Endothelial cell of umbilical vein (primary cell): ENCODE results near the gene STRBP. TPM values are rescaled to one million over a fixed set of nuclear protein-coding genes. Genes with fewer than 3 reads are reported as not detected.

Experiments
- BruUV-seq: library from RNA; stranded (reverse); fragments of 400-500 nt; replicated peaks from 2 replicates; lab custom pipeline; 2021; lab: Mats Ljungman, UMichigan
- CTCF ChIA-PET: fragments of 300-600, 350-600 bp; sonication (Branson Sonifier 250); formaldehyde crosslinking; loops from one replicate; lab custom pipeline; 2021; ENCODE audit warnings: antibody characterized with exemption, inconsistent platforms; lab: Charles Lee
- POLR2A ChIA-PET: fragments of 300-600, 350-600 bp; sonication (Branson Sonifier 250); formaldehyde crosslinking; loops from one replicate; lab custom pipeline; 2021; ENCODE audit warnings: antibody characterized with exemption, inconsistent platforms; lab: Charles Lee
- DNase-seq: peaks from one replicate; pipeline ENCODE4 v3.0.0-alpha.2; 2011; ENCODE audit warnings: low read depth, low spot score
- FAIRE-seq: peaks from 2 replicates; lab custom pipeline; 2011; peaks lifted over from hg19 to GRCh38; lab: Jason Lieb, UNC
- H2AFZ ChIP-seq: 2 replicates; pipeline ENCODE4 v1.6.0; 2012; ENCODE audit warnings: low read depth, low read length, control low read depth, inconsistent platforms
- H3K27ac ChIP-seq: 2 replicates; pipeline ENCODE4 v1.5.1; 2011; ENCODE audit warnings: low read depth, mild to moderate bottlenecking, control low read depth, low read length, moderate library complexity; ENCODE audit not compliant: insufficient read depth
- H3K27me3 ChIP-seq, 2 experiments: 2 replicates each; pipeline versions ENCODE4 v1.6.0 to v1.6.1; 2011; ENCODE audit warnings: low read length in 2 of 2, mixed read lengths in 1 of 2; ENCODE audit not compliant: control insufficient read depth in 2 of 2, insufficient read depth in 2 of 2
- H3K36me3 ChIP-seq, 2 experiments: 2 replicates in 1 of 2; 3 replicates in 1 of 2; pipeline ENCODE4 v1.5.1; 2011; ENCODE audit warnings: low read length in 2 of 2, mild to moderate bottlenecking in 1 of 2, moderate library complexity in 1 of 2; ENCODE audit not compliant: control insufficient read depth in 2 of 2, insufficient read depth in 2 of 2; ENCODE audit errors: extremely low read depth in 1 of 2
- H3K4me1 ChIP-seq: 3 replicates; pipeline ENCODE4 v1.5.1; 2011; ENCODE audit warnings: mild to moderate bottlenecking, low read length; ENCODE audit not compliant: control insufficient read depth, insufficient read depth; ENCODE audit errors: extremely low read depth
- H3K4me2 ChIP-seq: 2 replicates; pipeline ENCODE4 v1.6.1; 2011; ENCODE audit warnings: low read length, control low read depth, mixed read lengths; ENCODE audit not compliant: insufficient read depth
- H3K4me3 ChIP-seq, 3 experiments: fragments of 200-600 bp in 1 of 3; sonication (generic), shearing (Covaris generic) in 1 of 3; replicated peaks in 1 of 3; 2 replicates each; pipeline ENCODE4 v1.5.1; 2011 to 2016; ENCODE audit warnings: control low read depth in 3 of 3, low read length in 3 of 3, mild to moderate bottlenecking in 2 of 3, inconsistent platforms in 1 of 3, low read depth in 1 of 3, moderate library complexity in 1 of 3; ENCODE audit not compliant: insufficient read depth in 1 of 3
- H3K79me2 ChIP-seq: 2 replicates; pipeline ENCODE4 v1.6.0; 2012; ENCODE audit warnings: low read length, inconsistent platforms; ENCODE audit not compliant: control insufficient read depth, insufficient read depth
- H3K9ac ChIP-seq: replicated peaks from 2 replicates; pipeline ENCODE3; 2011; ENCODE audit warnings: low read length, control low read depth; ENCODE audit not compliant: insufficient read depth; ENCODE audit errors: extremely low read depth
- H3K9me1 ChIP-seq: replicated peaks from 3 replicates; pipeline ENCODE4 v1.6.0; 2011; ENCODE audit warnings: mild to moderate bottlenecking, low read length; ENCODE audit not compliant: control insufficient read depth, insufficient read depth; ENCODE audit errors: extremely low read depth
- H3K9me3 ChIP-seq: replicated peaks from 2 replicates; pipeline ENCODE4 v1.5.1; 2012; ENCODE audit warnings: low read length, inconsistent platforms; ENCODE audit not compliant: control insufficient read depth, insufficient read depth
- H4K20me1 ChIP-seq: replicated peaks from 2 replicates; pipeline ENCODE3; 2011; ENCODE audit warnings: mild to moderate bottlenecking, low read length; ENCODE audit not compliant: control insufficient read depth, insufficient read depth; ENCODE audit errors: extremely low read depth
- CTCF ChIP-seq, 2 donors: IDR thresholded peaks; 1 replicate in 1 of 2; 2 replicates in 1 of 2; pipeline ENCODE4 v1.5.1; 2011; ENCODE audit warnings: low read length in 2 of 2, mild to moderate bottlenecking in 2 of 2, moderate library complexity in 2 of 2, control low read depth in 1 of 2, inconsistent platforms in 1 of 2, low read depth in 1 of 2; ENCODE audit not compliant: insufficient read depth in 1 of 2; ENCODE audit errors: extremely low read depth in 1 of 2
- EZH2 ChIP-seq: IDR thresholded peaks from 2 replicates; pipeline ENCODE4 v1.6.1; 2012; ENCODE audit warnings: borderline replicate concordance, low read depth, mild to moderate bottlenecking, moderate library complexity, low read length, inconsistent platforms; ENCODE audit not compliant: severe bottlenecking
- FOS ChIP-seq: IDR thresholded peaks from 2 replicates; pipeline ENCODE4 v1.6.1; 2011; ENCODE audit warnings: mild to moderate bottlenecking, low read length, moderate library complexity, borderline replicate concordance; ENCODE audit not compliant: insufficient read depth
- GATA2 ChIP-seq: IDR thresholded peaks from 2 replicates; pipeline ENCODE4 v1.7.0; 2011; ENCODE audit warnings: low read depth, mild to moderate bottlenecking, moderate library complexity, mixed read lengths, low read length; ENCODE audit not compliant: insufficient read length, insufficient read depth
- JUN ChIP-seq: IDR thresholded peaks from 2 replicates; pipeline ENCODE4 v1.6.1; 2011; ENCODE audit warnings: borderline replicate concordance, low read depth; ENCODE audit not compliant: insufficient read length, insufficient read depth
- MYC ChIP-seq: IDR thresholded peaks from one replicate; pipeline ENCODE4 v1.6.1; 2011; ENCODE audit warnings: mild to moderate bottlenecking, low read depth, low read length
- POLR2A ChIP-seq: IDR thresholded peaks from 2 replicates; pipeline ENCODE4 v1.6.1; 2012; ENCODE audit warnings: low read depth, mild to moderate bottlenecking, control low read depth, low read length
- POLR2AphosphoS5 ChIP-seq: IDR thresholded peaks from 2 replicates; pipeline ENCODE4 v1.6.1; 2012; ENCODE audit warnings: low read depth, mild to moderate bottlenecking, control low read depth, low read length, moderate library complexity; ENCODE audit not compliant: insufficient read depth
- dilution Hi-C: fragments of 300-500 bp; cut with MboI; formaldehyde crosslinking; loops from one replicate; pipeline ENCODE4 v1.15.0; 2019; ENCODE audit warnings: low sequenced_read_pairs; ENCODE audit not compliant: extremely low pct_ligation_motif_present
- intact Hi-C: fragments of 100-400 bp; cut with micrococcal nuclease; formaldehyde crosslinking; loops from one replicate; pipeline ENCODE4 v1.10.0; 2022
- polyA plus RNA-seq, 4 experiments: library from polyadenylated mRNA; depleted of rRNA in 3 of 4; stranded (reverse) in 3 of 4; unstranded in 1 of 4; fragments of >200 nt; gene quantifications; 2 replicates each; pipeline versions ENCODE4 v1.2.1 to v1.2.3, GENCODE V29; 2011 to 2012; ENCODE audit warnings: missing spikeins in 1 of 4
- total RNA-seq: library from RNA; stranded (reverse); gene quantifications from 2 replicates; pipeline ENCODE4 v1.2.3, GENCODE V29; 2021
- TF ChIP-seq, protein P1 (sequence below): IDR thresholded peaks from 2 replicates; pipeline ENCODE4 v1.6.1; 2011; ENCODE audit not compliant: insufficient read depth, insufficient read length

Gene STRBP
- total and polyA plus RNA-seq, 2 donors (not counting 3 experiments of a cell fraction or from before 2014, with no cell fraction given) = 7.7 to 15.4 TPM

DNA sequence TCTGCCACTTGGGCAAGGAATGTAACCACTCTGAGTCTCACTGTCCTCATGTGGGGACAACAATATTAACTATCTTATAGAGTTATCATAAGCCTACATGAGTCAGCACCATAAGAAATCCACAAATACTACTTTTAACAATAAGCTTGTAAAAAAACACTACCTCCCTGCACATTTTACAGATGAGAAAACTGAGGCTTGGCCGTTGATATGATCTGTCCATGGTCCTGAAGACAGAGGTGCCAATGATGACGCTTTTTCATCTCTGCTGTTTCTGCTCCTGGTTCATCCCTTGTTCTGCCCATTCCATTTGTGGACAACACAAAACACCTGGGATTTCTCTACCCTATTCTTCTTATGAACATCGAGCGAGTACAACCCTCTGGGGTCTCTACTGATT, 23.4 kb upstream of the STRBP start:
- TF ChIP-seq, protein P1, sequence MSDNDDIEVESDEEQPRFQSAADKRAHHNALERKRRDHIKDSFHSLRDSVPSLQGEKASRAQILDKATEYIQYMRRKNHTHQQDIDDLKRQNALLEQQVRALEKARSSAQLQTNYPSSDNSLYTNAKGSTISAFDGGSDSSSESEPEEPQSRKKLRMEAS = no peak
- no peak for TF ChIP-seq POLR2AphosphoS5
- no peak for TF ChIP-seq EZH2
- no peak for TF ChIP-seq MYC
- TF ChIP-seq CTCF (IDR thresholded peaks at IDR 0.05; ENCODE audit: extremely low read depth in 1 of 2, insufficient read depth in 1 of 2, low read depth in 1 of 2, low read length in 2 of 2) = no peak
- no peak for TF ChIP-seq FOS
- TF ChIP-seq POLR2A = no peak
- no peak for TF ChIP-seq JUN
- TF ChIP-seq GATA2 = no peak
- Histone ChIP-seq H3K9me1 (no peaks in the 10 kb centered on the region), H2AFZ (no peak overlapping the region), H3K9me3 (no peaks in the 10 kb centered on the region), H3K79me2 (no peaks in the 10 kb centered on the region), H3K36me3 (no peaks in the 10 kb centered on the region), H3K4me1 (no peaks in the 10 kb centered on the region), H3K4me2 (no peak overlapping the region), H4K20me1 (no peaks in the 10 kb centered on the region), H3K27ac (no peak overlapping the region), H3K27me3 (peaks cover 2 to 3% of the 10 kb centered on the region in 2 experiments), H3K4me3 (no peak overlapping the region), H3K9ac (no peak overlapping the region)
- FAIRE-seq = no peak
- POLR2A ChIA-PET = no interaction called here
- CTCF ChIA-PET = no interaction called here
- BruUV-seq = no TSS peak
- no peak for DNase-seq
- intact Hi-C loops = no loop called here
- dilution Hi-C loops = no loop called here
